Measurements from ENCODE around the gene CFAP251. TPM values are rescaled to one million over a fixed set of nuclear protein-coding genes. Genes with fewer than 3 reads are reported as not detected.

The CFAP251 gene
- total RNA-seq, 4 donors from 2014 or later = 0.67 to 1.1 (median 0.95) TPM; not detected in 1

DNA sequence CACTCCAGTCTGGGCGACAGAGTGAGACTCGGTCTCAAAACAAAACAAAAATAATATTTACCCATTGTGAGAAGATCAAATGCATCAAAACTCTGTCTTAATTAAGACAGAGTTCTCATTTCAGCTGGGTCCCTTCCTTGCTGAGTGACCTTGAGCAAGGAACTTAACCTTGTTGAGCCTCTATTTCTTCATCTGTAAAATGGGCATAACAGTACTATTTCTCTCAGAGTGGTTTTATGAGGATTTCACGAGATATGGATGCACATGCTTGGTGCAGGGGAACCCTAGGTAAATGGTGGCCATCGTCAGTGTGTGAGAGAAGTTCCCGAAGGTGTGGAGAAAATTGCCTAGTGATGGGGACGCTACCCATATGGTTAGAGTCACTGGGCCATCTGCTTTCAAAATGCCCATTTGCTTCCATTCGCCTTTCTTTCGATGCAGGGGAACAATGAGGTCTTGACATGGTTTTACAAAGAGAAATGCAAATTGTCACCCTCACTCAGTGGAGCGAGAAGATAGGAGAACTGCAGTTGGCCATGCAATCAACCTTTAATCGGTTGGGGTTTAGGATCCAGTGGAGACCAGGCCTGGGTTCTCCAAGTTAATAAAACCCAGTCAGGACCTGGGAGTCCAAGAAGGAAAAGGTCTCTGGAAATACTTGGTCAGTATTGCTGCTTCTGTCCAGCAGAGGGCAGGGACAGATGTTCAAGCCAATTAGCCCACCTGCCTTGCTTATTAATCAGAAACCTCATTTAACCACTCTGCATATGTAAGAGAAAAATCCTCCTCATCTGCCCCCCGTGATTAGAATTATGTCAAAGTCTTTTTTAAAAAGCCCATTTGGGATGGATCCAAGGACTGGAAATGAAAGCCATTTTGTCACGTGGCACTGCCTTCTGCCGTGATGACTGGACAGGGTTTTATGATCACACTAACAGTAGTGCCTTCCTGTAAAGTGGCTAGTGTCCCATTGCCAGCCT is 37.2 kb downstream of the CFAP251 start:
- DNase-seq = no peak

DNA sequence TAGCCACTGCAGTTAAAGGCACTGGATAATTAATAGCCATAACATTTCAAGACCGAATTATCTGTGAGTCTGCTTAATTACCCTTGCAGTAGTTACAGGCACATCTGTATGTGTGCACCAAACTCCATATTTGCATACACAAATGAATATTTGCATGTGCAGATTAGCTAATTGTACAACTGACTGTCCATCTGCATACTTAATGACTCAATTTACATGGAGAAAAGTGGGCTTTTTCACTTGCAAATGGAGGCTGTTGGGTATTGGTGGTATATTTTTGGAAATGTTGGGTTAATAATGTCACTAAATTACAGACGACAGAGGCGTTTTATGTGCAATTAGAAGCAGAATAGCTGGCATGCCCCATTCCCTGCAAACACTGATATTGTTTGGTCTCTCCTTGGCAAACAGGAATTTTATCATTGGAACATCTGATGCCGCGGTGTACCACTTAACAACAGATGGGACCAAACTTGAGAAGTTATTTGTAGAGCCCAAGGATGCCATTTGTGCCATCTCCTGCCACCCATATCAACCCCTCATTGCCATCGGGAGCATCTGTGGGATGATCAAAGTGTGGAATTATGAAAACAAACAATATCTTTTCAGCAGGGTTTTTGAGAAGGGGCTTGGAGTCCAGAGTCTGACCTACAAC is 39.6 kb downstream of the CFAP251 start:
- H3K36me3 ChIP-seq = no peaks in the 10 kb centered on the region
- no peak for DNase-seq
- no peaks in the 10 kb centered on the region for H3K27me3 ChIP-seq
- H3K4me3 ChIP-seq = no peak overlapping the region
- H3K4me1 ChIP-seq = no peaks in the 10 kb centered on the region
- TF ChIP-seq, protein P1, sequence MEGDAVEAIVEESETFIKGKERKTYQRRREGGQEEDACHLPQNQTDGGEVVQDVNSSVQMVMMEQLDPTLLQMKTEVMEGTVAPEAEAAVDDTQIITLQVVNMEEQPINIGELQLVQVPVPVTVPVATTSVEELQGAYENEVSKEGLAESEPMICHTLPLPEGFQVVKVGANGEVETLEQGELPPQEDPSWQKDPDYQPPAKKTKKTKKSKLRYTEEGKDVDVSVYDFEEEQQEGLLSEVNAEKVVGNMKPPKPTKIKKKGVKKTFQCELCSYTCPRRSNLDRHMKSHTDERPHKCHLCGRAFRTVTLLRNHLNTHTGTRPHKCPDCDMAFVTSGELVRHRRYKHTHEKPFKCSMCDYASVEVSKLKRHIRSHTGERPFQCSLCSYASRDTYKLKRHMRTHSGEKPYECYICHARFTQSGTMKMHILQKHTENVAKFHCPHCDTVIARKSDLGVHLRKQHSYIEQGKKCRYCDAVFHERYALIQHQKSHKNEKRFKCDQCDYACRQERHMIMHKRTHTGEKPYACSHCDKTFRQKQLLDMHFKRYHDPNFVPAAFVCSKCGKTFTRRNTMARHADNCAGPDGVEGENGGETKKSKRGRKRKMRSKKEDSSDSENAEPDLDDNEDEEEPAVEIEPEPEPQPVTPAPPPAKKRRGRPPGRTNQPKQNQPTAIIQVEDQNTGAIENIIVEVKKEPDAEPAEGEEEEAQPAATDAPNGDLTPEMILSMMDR (IDR thresholded peaks at IDR 0.05) = no peak
- TF ChIP-seq POLR2A (IDR thresholded peaks at IDR 0.05) = no peak
- H3K27ac ChIP-seq = no peak overlapping the region
- no peaks in the 10 kb centered on the region for H3K9me3 ChIP-seq

More for the DNA sequence above, 37.2 kb downstream of the CFAP251 start:
- H3K36me3 ChIP-seq = no peaks in the 10 kb centered on the region
- no peak for TF ChIP-seq POLR2A (IDR thresholded peaks at IDR 0.05)
- TF ChIP-seq, protein P1 (IDR thresholded peaks at IDR 0.05) = peak; percentile 17 to 43 (median 31)
- H3K4me1 ChIP-seq = no peaks in the 10 kb centered on the region
- H3K27ac ChIP-seq = no peak overlapping the region
- H3K4me3 ChIP-seq = no peak overlapping the region
- no peaks in the 10 kb centered on the region for H3K27me3 ChIP-seq
- H3K9me3 ChIP-seq = no peaks in the 10 kb centered on the region

DNA sequence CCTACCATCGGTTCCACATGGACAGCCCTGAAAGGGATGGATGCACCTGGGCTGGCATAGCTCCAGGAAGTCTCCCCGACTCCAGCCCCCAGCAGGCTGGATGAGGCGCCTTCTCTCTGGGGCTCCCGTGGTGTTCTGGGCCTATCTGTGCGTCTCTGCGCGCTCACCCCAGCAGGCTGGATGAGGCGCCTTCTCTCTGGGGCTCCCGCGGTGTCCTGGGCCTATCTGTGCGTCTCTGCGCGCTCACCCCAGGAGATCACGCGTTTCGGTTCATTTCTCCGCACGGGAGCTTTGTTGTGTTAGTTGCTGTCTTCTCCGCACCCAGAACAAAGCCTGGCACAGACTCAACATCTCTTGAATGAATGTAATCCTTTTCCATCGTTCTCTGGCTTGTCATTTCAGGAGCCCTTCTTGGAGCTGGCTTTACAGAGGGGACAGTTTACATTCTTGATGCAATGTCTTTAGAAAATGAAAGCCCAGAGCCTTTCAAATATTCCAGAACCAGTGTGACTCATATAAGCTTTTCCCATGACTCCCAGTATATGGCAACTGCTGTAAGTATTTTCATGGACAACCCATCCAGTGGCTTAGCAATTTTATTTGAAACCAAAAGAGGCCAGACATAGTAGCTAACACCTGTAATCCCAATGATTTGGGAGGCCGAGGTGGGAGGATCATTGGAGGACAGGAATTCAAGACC is 40.3 kb downstream of the CFAP251 start:
- no peaks in the 10 kb centered on the region for H3K9me3 ChIP-seq
- no peak overlapping the region for H3K27ac ChIP-seq
- no peaks in the 10 kb centered on the region for H3K36me3 ChIP-seq
- no peak overlapping the region for H3K4me3 ChIP-seq
- no peak for DNase-seq
- H3K27me3 ChIP-seq = no peaks in the 10 kb centered on the region
- no peak for TF ChIP-seq POLR2A (IDR thresholded peaks at IDR 0.05)
- TF ChIP-seq, protein P1 (IDR thresholded peaks at IDR 0.05) = no peak
- no peaks in the 10 kb centered on the region for H3K4me1 ChIP-seq

DNA sequence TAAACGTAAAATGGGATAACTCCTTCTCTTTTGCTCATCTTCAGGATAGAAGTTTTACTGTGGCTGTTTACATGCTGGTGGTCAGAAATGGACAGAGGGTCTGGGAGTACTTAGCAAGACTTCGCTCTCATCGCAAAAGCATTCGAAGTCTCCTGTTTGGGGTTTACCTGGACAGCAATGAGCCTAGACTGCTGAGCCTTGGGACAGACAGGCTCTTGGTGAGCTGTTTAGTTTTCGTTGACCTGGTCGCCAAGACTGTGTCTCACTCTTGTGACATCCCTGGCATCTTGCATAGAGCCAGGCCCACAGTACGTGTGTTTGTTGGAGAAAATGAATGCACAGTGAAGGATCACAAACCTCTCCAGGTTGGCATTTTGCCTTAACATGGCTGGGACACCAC is 42.1 kb downstream of the CFAP251 start:
- H3K9me3 ChIP-seq = no peaks in the 10 kb centered on the region
- H3K36me3 ChIP-seq = no peaks in the 10 kb centered on the region
- no peak for DNase-seq
- H3K27ac ChIP-seq = no peak overlapping the region
- no peaks in the 10 kb centered on the region for H3K4me1 ChIP-seq
- TF ChIP-seq POLR2A (IDR thresholded peaks at IDR 0.05) = no peak
- TF ChIP-seq, protein P1 (IDR thresholded peaks at IDR 0.05) = no peak
- H3K4me3 ChIP-seq = no peak overlapping the region
- no peaks in the 10 kb centered on the region for H3K27me3 ChIP-seq

DNA sequence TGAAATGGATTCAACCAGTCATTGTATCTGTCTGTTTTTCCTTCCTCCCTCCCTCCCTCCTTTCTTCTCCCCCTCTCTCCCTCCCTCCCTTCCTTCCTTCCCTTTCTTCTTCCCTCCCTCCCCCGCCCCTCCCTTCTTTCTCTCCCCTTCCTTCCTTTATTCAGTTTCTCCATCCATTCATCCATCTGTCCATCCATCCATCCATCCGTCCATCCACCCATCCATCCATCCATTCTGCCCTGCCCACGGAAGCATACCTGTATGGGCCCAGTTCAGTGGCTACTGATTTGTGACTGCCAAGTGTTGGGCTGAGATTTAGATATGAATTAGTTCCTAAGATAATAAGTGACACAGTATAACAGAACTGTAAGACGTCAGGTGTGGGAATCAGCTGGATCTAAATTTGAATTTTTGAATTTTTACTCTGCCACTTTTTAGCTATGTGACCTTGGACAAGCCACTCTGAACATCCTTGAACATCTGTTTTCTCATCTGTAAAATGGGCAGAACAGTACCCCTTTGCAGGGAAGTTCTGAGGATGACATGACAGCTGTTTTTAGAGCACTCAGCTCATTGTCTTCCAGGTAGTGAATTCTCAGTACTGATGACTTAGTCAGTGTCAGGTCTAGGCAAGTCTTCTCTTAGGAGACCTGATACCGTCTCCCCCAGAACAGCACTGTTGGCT is 42.9 kb downstream of the CFAP251 start:
- no peaks in the 10 kb centered on the region for H3K4me1 ChIP-seq
- H3K27ac ChIP-seq = no peak overlapping the region
- H3K27me3 ChIP-seq = no peaks in the 10 kb centered on the region
- DNase-seq = no peak
- no peaks in the 10 kb centered on the region for H3K36me3 ChIP-seq
- TF ChIP-seq POLR2A (IDR thresholded peaks at IDR 0.05) = no peak
- TF ChIP-seq, protein P1 (IDR thresholded peaks at IDR 0.05) = no peak
- H3K9me3 ChIP-seq = no peaks in the 10 kb centered on the region
- no peak overlapping the region for H3K4me3 ChIP-seq
